Activated CD8-positive, alpha-beta memory T cell treated with anti-CD3 and anti-CD28 coated beads for 4 hours (primary cell): ENCODE data around the gene TMEM114.

Experiments
- DNase-seq, 2 donors: peaks; one replicate each; pipeline ENCODE4 v3.0.0-alpha.2; 2020; ENCODE audit warnings: low read depth in 2 of 2

TMEM114 gene

GRCh38 chr16:8550728-8551387 lies 39.5 kb downstream of the TMEM114 start:
- DNase-seq = no peak

GRCh38 chr16:8549843-8550412 lies 40.4 kb downstream of the TMEM114 start:
- no peak for DNase-seq

- DNase-seq = no peak
Measured at GRCh38 chr16:8548166-8548565, 42.1 kb downstream of the TMEM114 start.

GRCh38 chr16:8547762-8548161 lies 42.5 kb downstream of the TMEM114 start:
- DNase-seq = no peak

GRCh38 chr16:8544406-8544805 lies 45.9 kb downstream of the TMEM114 start:
- no peak for DNase-seq

GRCh38 chr16:8543258-8543657 lies 47.1 kb downstream of the TMEM114 start:
- no peak for DNase-seq

- DNase-seq = no peak
Measured at GRCh38 chr16:8542393-8542792, 47.9 kb downstream of the TMEM114 start.

- no peak for DNase-seq
Measured at GRCh38 chr16:8541868-8542267, 48.4 kb downstream of the TMEM114 start.

GRCh38 chr16:8537691-8538342 lies 52.5 kb downstream of the TMEM114 start:
- DNase-seq = no peak

- DNase-seq = no peak
Measured at GRCh38 chr16:8533509-8533908, 56.8 kb downstream of the TMEM114 start.

- no peak for DNase-seq
Measured at GRCh38 chr16:8530752-8531384, 59.4 kb downstream of the TMEM114 start.

GRCh38 chr16:8528471-8528870 lies 61.8 kb downstream of the TMEM114 start:
- no peak for DNase-seq

- DNase-seq = no peak
Measured at GRCh38 chr16:8523932-8524331, 66.4 kb downstream of the TMEM114 start.

GRCh38 chr16:8522757-8523156 lies 67.6 kb downstream of the TMEM114 start:
- no peak for DNase-seq

GRCh38 chr16:8519643-8520042 lies 70.7 kb downstream of the TMEM114 start:
- no peak for DNase-seq
